Neural progenitor cell (in vitro differentiated cells): ENCODE measurements around the gene PRR19. TPM values are rescaled to one million over a fixed set of nuclear protein-coding genes. Genes with fewer than 3 reads are reported as not detected.

Experiments
- DNase-seq: peaks from one replicate; pipeline ENCODE4 v3.0.0-alpha.2; 2016; ENCODE audit warnings: low spot score
- H2AFZ ChIP-seq: fragments of 200-600 bp; sonication (generic); replicated peaks from 2 replicates; pipeline ENCODE4 v1.6.1; 2016; ENCODE audit warnings: antibody characterized with exemption
- H3F3A ChIP-seq: fragments of 200-600 bp; sonication (generic); 2 replicates; pipeline ENCODE4 v1.6.1; 2016; ENCODE audit warnings: antibody characterized with exemption, low read depth
- H3K27ac ChIP-seq: fragments of 200-600 bp; sonication (generic); 2 replicates; pipeline ENCODE4 v1.5.1; 2016; ENCODE audit warnings: mild to moderate bottlenecking
- H3K27me3 ChIP-seq: fragments of 200-600 bp; sonication (generic); 2 replicates; pipeline ENCODE4 v1.6.1; 2016; ENCODE audit warnings: mild to moderate bottlenecking, moderate library complexity
- H3K36me3 ChIP-seq: fragments of 200-600 bp; sonication (generic); 2 replicates; pipeline ENCODE4 v1.5.1; 2016
- H3K4me1 ChIP-seq: fragments of 200-600 bp; sonication (generic); 2 replicates; pipeline ENCODE4 v1.6.1; 2016; ENCODE audit warnings: mixed run types
- H3K4me2 ChIP-seq: fragments of 200-600 bp; sonication (generic); 2 replicates; pipeline ENCODE4 v1.6.1; 2016
- H3K4me3 ChIP-seq: fragments of 200-600 bp; sonication (generic); 2 replicates; pipeline ENCODE4 v1.5.1; 2016
- H3K79me2 ChIP-seq: fragments of 200-600 bp; sonication (generic); 2 replicates; pipeline ENCODE4 v1.6.1; 2016; ENCODE audit warnings: low read depth
- H3K9ac ChIP-seq: fragments of 200-600 bp; sonication (generic); 2 replicates; pipeline ENCODE4 v1.6.1; 2016
- H3K9me3 ChIP-seq: fragments of 200-600 bp; sonication (generic); 2 replicates; pipeline ENCODE4 v1.5.1; 2016; ENCODE audit warnings: low read depth
- H4K20me1 ChIP-seq: fragments of 200-600 bp; sonication (generic); 2 replicates; pipeline ENCODE4 v1.6.1; 2016; ENCODE audit warnings: low read depth
- H3K27ac Mint-ChIP-seq: 3 replicates; pipeline ENCODE4 v1.8.0; 2021; ENCODE audit warnings: mixed read lengths
- H3K27me3 Mint-ChIP-seq: 2 replicates; pipeline ENCODE4 v1.8.0; 2022; ENCODE audit warnings: low read depth, mild to moderate bottlenecking, inconsistent platforms, moderate library complexity, mixed read lengths; ENCODE audit not compliant: insufficient read depth
- H3K36me3 Mint-ChIP-seq: 3 replicates; pipeline ENCODE4 v1.8.0; 2021; ENCODE audit warnings: mixed read lengths
- H3K4me1 Mint-ChIP-seq: 3 replicates; pipeline ENCODE4 v1.8.0; 2021; ENCODE audit warnings: mixed read lengths
- H3K4me3 Mint-ChIP-seq: 3 replicates; pipeline ENCODE4 v1.8.0; 2021; ENCODE audit warnings: mild to moderate bottlenecking, moderate library complexity, mixed read lengths
- H3K9me3 Mint-ChIP-seq: 3 replicates; pipeline ENCODE4 v1.8.0; 2020; ENCODE audit warnings: mixed read lengths
- CTCF ChIP-seq: fragments of 200-600 bp; sonication (generic); IDR thresholded peaks from 2 replicates; pipeline ENCODE4 v1.5.1; 2017; ENCODE audit warnings: antibody characterized with exemption, mild to moderate bottlenecking
- EZH2 ChIP-seq: fragments of 200-600 bp; sonication (generic); IDR thresholded peaks from 2 replicates; pipeline ENCODE4 v1.6.1; 2017; ENCODE audit warnings: antibody characterized with exemption, mild to moderate bottlenecking, moderate library complexity
- EZH2phosphoT487 ChIP-seq: fragments of 200-600 bp; sonication (generic); IDR thresholded peaks from 2 replicates; pipeline ENCODE4 v1.6.1; 2017; ENCODE audit warnings: antibody characterized with exemption
- total RNA-seq: library from RNA; depleted of rRNA; stranded (reverse); fragments of >200 nt; gene quantifications from 2 replicates; pipeline ENCODE4 v1.2.3, GENCODE V29; 2015; ENCODE audit warnings: low replicate concordance

The PRR19 gene
- total RNA-seq, 1 donor from 2014 or later: 1.0 TPM

DNA sequence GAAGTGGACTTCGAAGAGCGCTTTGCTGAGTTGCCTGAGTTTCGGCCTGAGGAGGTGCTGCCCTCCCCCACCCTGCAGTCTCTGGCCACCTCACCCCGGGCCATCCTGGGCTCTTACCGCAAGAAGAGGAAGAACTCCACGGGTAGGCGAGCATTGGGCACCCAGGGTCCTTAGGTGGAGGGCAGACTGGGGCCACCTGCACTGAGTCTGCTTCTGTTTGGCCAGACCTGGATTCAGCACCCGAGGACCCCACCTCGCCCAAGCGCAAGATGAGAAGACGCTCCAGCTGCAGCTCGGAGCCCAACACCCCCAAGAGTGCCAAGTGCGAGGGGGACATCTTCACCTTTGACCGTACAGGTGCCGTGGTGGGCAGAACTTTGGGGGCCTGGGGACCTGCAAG is 8.0 kb upstream of the PRR19 start:
- Mint-ChIP-seq H3K27ac (no peak overlapping the region), H3K36me3 (peaks cover 16% of the 10 kb centered on the region), H3K27me3 (peaks cover 5% of the 10 kb centered on the region), H3K9me3 (no peaks in the 10 kb centered on the region), H3K4me3 (no peak overlapping the region), H3K4me1 (peaks cover 2% of the 10 kb centered on the region)
- Histone ChIP-seq H3K79me2 (no peaks in the 10 kb centered on the region), H4K20me1 (peaks cover 44% of the 10 kb centered on the region), H3K9me3 (no peaks in the 10 kb centered on the region), H3K36me3 (no peaks in the 10 kb centered on the region), H3K9ac (no peak overlapping the region), H3K4me2 (no peak overlapping the region), H3K4me1 (no peaks in the 10 kb centered on the region), H2AFZ (no peak overlapping the region), H3K4me3 (no peak overlapping the region), H3K27ac (no peak overlapping the region), H3F3A (peaks cover 30% of the 10 kb centered on the region), H3K27me3 (no peaks in the 10 kb centered on the region)
- no peak for DNase-seq
- no peak for TF ChIP-seq EZH2
- no peak for TF ChIP-seq CTCF
- TF ChIP-seq EZH2phosphoT487: no peak

- Histone ChIP-seq H3K4me2 (no peak overlapping the region), H3K9me3 (no peaks in the 10 kb centered on the region), H3F3A (peaks cover 30% of the 10 kb centered on the region), H3K27ac (no peak overlapping the region), H3K79me2 (no peaks in the 10 kb centered on the region), H3K9ac (no peak overlapping the region), H3K4me1 (no peaks in the 10 kb centered on the region), H2AFZ (no peak overlapping the region), H3K4me3 (no peak overlapping the region), H4K20me1 (peaks cover 40% of the 10 kb centered on the region), H3K36me3 (no peaks in the 10 kb centered on the region), H3K27me3 (no peaks in the 10 kb centered on the region)
- Mint-ChIP-seq H3K9me3 (no peaks in the 10 kb centered on the region), H3K27ac (no peak overlapping the region), H3K4me3 (no peak overlapping the region), H3K4me1 (peaks cover 2% of the 10 kb centered on the region), H3K27me3 (peaks cover 5% of the 10 kb centered on the region), H3K36me3 (peaks cover 16% of the 10 kb centered on the region)
- TF ChIP-seq EZH2: no peak
- no peak for TF ChIP-seq CTCF
- no peak for TF ChIP-seq EZH2phosphoT487
- DNase-seq: no peak
These were observed 7.3 kb upstream of the PRR19 start for GRCh38 chr19:42294471-42295137.

- Histone ChIP-seq H4K20me1 (peaks cover 32% of the 10 kb centered on the region), H3K9me3 (no peaks in the 10 kb centered on the region), H3K79me2 (peaks cover 3% of the 10 kb centered on the region), H3K36me3 (no peaks in the 10 kb centered on the region), H3K27ac (no peak overlapping the region), H3F3A (peaks cover 30% of the 10 kb centered on the region), H3K4me1 (no peaks in the 10 kb centered on the region), H3K27me3 (no peaks in the 10 kb centered on the region), H3K4me3 (no peak overlapping the region), H3K4me2 (no peak overlapping the region), H3K9ac (no peak overlapping the region), H2AFZ (no peak overlapping the region)
- TF ChIP-seq CTCF: no peak
- no peak for TF ChIP-seq EZH2
- TF ChIP-seq EZH2phosphoT487: no peak
- H3K4me3 Mint-ChIP-seq: no peak overlapping the region
- peaks cover 10% of the 10 kb centered on the region for H3K27me3 Mint-ChIP-seq
- peaks cover 18% of the 10 kb centered on the region for H3K36me3 Mint-ChIP-seq
- H3K9me3 Mint-ChIP-seq: no peaks in the 10 kb centered on the region
- H3K4me1 Mint-ChIP-seq: peaks cover 7% of the 10 kb centered on the region
- DNase-seq: no peak
- H3K27ac Mint-ChIP-seq: no peak overlapping the region
These were observed 6.6 kb upstream of the PRR19 start for GRCh38 chr19:42295342-42295741.
